ENCODE results near the gene ARID1B.

DNA sequence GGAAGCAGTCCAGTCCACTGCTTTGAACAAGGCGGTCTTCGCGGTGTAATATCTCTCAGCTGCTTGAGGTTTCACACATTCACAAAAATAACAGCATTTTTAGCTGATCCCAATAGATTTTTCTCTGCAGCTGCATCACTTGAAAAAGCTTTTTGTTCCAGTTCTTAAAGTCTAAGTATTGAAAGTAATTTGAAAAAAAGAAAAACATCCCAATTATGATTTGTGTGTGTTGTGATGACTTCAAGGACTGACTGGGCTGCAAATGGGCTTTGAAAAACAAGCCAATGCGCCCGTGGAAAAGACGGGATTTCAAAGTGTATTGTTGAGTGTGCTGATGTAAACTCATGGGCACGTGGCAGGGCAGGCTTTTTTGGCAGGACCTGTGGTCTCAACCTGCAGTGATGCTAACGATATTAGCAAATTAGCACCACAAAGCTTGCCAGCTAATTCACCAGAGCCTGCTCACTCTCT lies 395.1 kb downstream of the ARID1B start:
- TF ChIP-seq, protein P1, sequence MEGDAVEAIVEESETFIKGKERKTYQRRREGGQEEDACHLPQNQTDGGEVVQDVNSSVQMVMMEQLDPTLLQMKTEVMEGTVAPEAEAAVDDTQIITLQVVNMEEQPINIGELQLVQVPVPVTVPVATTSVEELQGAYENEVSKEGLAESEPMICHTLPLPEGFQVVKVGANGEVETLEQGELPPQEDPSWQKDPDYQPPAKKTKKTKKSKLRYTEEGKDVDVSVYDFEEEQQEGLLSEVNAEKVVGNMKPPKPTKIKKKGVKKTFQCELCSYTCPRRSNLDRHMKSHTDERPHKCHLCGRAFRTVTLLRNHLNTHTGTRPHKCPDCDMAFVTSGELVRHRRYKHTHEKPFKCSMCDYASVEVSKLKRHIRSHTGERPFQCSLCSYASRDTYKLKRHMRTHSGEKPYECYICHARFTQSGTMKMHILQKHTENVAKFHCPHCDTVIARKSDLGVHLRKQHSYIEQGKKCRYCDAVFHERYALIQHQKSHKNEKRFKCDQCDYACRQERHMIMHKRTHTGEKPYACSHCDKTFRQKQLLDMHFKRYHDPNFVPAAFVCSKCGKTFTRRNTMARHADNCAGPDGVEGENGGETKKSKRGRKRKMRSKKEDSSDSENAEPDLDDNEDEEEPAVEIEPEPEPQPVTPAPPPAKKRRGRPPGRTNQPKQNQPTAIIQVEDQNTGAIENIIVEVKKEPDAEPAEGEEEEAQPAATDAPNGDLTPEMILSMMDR (IDR thresholded peaks at IDR 0.05 in 8 of 11, conservative IDR thresholded peaks at IDR 0.05 in 3 of 11), result no peak
- no peak for TF ChIP-seq POLR2AphosphoS5 (IDR thresholded peaks at IDR 0.05)
